ENCODE measurements around the gene TBC1D2B.

TBC1D2B gene

GRCh38 chr15:78077053-78077870 lies at the start of gene TBC1D2B:
TBC1D2B (minus strand) TSS chr15:78077711; CDS start chr15:78077652, 59 bp downstream.
- peak; percentile 80 for DNase-seq

GRCh38 chr15:78125267-78125666 lies 47.8 kb upstream of the TBC1D2B start:
- no peak for DNase-seq

- DNase-seq = no peak
Measured at GRCh38 chr15:78120523-78120922, 43.0 kb upstream of the TBC1D2B start.

GRCh38 chr15:78112551-78112950 lies 35.0 kb upstream of the TBC1D2B start:
- no peak for DNase-seq

GRCh38 chr15:78111788-78112187 lies 34.3 kb upstream of the TBC1D2B start:
- DNase-seq = no peak

- no peak for DNase-seq
Measured at GRCh38 chr15:78110916-78111475, 33.5 kb upstream of the TBC1D2B start.

GRCh38 chr15:78110096-78110495 lies 32.6 kb upstream of the TBC1D2B start:
- DNase-seq = no peak

GRCh38 chr15:78109156-78109555 lies 31.6 kb upstream of the TBC1D2B start:
- DNase-seq = no peak

GRCh38 chr15:78108300-78109084 lies 31.0 kb upstream of the TBC1D2B start:
- peak; percentile 85 for DNase-seq

GRCh38 chr15:78107471-78107870 lies 30.0 kb upstream of the TBC1D2B start:
- DNase-seq = no peak

GRCh38 chr15:78105476-78106241 lies 28.1 kb upstream of the TBC1D2B start:
- no peak for DNase-seq

GRCh38 chr15:78104566-78105475 lies 27.3 kb upstream of the TBC1D2B start:
- DNase-seq = no peak

GRCh38 chr15:78104119-78104479 lies 26.6 kb upstream of the TBC1D2B start:
- DNase-seq = no peak

- peak; percentile 48 for DNase-seq
Measured at GRCh38 chr15:78103406-78104118, 26.1 kb upstream of the TBC1D2B start.

- no peak for DNase-seq
Measured at GRCh38 chr15:78102741-78103140, 25.2 kb upstream of the TBC1D2B start.

- DNase-seq = no peak
Measured at GRCh38 chr15:78102211-78102610, 24.7 kb upstream of the TBC1D2B start.

GRCh38 chr15:78101423-78102105 lies 24.1 kb upstream of the TBC1D2B start:
- DNase-seq = no peak

GRCh38 chr15:78100886-78101285 lies 23.4 kb upstream of the TBC1D2B start:
- no peak for DNase-seq

GRCh38 chr15:78098131-78098755 lies 20.7 kb upstream of the TBC1D2B start:
- no peak for DNase-seq

- no peak for DNase-seq
Measured at GRCh38 chr15:78097667-78098066, 20.2 kb upstream of the TBC1D2B start.

Measured in activated T-cell treated with anti-CD3 and anti-CD28 coated beads, Interleukin-2, amount 50 U/mL, for 1 hour (primary cell).